ENCODE measurements around the gene OTX1.
A peak's percentile ranks its signal among the peaks of the same experiment; 100 is the strongest.

Gene OTX1

GRCh38 chr2:63078852-63079606 lies 28.4 kb downstream of the OTX1 start:
- DNase-seq (ENCODE audit: insufficient read length, low spot score) (no peak), FAIRE-seq (no peak)
- peak; percentile 53 for TF ChIP-seq CTCF (IDR thresholded peaks at IDR 0.05; ENCODE audit: insufficient read depth, missing control alignments)

DNA sequence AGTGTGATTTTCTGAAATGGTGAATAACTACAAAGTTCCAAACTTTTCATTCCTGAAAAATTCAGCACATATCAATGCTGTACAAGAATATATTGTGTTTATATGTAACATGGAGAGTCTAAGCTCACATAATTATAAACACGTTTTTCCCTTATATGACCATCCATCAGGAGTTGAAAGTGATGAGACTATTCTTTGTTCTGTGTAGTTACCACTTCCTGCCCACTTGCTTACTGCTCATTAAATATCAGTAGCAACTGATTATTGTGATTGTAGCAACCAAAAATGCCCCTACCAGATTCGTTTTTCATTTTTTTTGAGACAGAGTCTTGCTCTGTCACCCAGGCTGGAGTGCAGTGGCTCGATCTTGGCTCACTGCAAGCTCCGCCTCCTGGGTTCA lies 30.8 kb downstream of the OTX1 start:
- FAIRE-seq (no peak), DNase-seq (ENCODE audit: insufficient read length, low spot score) (no peak)
- no peak for TF ChIP-seq CTCF (IDR thresholded peaks at IDR 0.05; ENCODE audit: insufficient read depth, missing control alignments)

GRCh38 chr2:63086687-63087086 lies 36.1 kb downstream of the OTX1 start:
- TF ChIP-seq CTCF (IDR thresholded peaks at IDR 0.05; ENCODE audit: insufficient read depth, missing control alignments) = no peak
- FAIRE-seq (no peak), DNase-seq (ENCODE audit: insufficient read length, low spot score) (no peak)

- FAIRE-seq = no peak
- TF ChIP-seq CTCF (IDR thresholded peaks at IDR 0.05; ENCODE audit: insufficient read depth, missing control alignments) = no peak
Observed at GRCh38 chr2:63092401-63092800, 41.8 kb downstream of the OTX1 start.

GRCh38 chr2:63092857-63093256 lies 42.2 kb downstream of the OTX1 start:
- no peak for FAIRE-seq

More at GRCh38 chr2:63092401-63092800, 41.8 kb downstream of the OTX1 start:
- no peak for DNase-seq (ENCODE audit: insufficient read length, low spot score)

DNA sequence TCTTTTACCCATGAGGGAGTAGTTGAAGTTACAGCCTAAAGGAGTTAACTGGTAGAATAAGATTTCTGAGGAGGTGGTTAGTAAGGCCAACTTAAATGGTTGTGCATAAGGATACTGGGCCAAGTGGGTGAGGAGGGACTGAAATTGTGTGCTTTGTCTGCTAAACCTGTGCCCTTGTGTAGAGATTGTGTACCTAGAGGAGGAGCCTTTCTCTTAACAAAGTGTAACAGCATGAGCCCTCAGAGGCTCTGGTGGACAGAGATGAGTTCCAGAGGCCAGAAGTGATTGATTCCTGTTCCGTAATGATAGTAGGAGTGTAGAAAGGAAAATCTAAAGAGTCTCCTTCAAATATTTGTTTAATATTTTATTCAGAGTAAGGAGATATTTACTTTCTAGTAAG lies 42.9 kb downstream of the OTX1 start:
- FAIRE-seq = no peak
- TF ChIP-seq CTCF (IDR thresholded peaks at IDR 0.05; ENCODE audit: insufficient read depth, missing control alignments) = no peak

More at GRCh38 chr2:63092857-63093256, 42.2 kb downstream of the OTX1 start:
- no peak for DNase-seq (ENCODE audit: insufficient read length, low spot score)
- TF ChIP-seq CTCF (IDR thresholded peaks at IDR 0.05; ENCODE audit: insufficient read depth, missing control alignments) = no peak

GRCh38 chr2:63096491-63096890 lies 45.9 kb downstream of the OTX1 start:
- no peak for DNase-seq (ENCODE audit: insufficient read length, low spot score)
- TF ChIP-seq CTCF (IDR thresholded peaks at IDR 0.05; ENCODE audit: insufficient read depth, missing control alignments) = no peak
- no peak for FAIRE-seq

More for the DNA sequence above, 42.9 kb downstream of the OTX1 start:
- DNase-seq (ENCODE audit: insufficient read length, low spot score) = no peak
